Neural cell (in vitro differentiated cells): ENCODE results near the gene ANKRD60. TPM values are rescaled to one million over a fixed set of nuclear protein-coding genes. Genes with fewer than 3 reads are reported as not detected.

Experiments
- H2AFZ ChIP-seq: fragments of 200-600, 300-800 bp; sonication (generic), shearing (Covaris generic); 2 replicates; pipeline ENCODE4 v1.6.0; 2014; ENCODE audit warnings: low read depth, mild to moderate bottlenecking, antibody characterized with exemption, low read length, moderate library complexity
- H3F3A ChIP-seq: fragments of 200-600 bp; shearing (Covaris generic); 2 replicates; pipeline ENCODE4 v1.6.1; 2016; ENCODE audit warnings: mild to moderate bottlenecking, moderate library complexity, mixed read lengths, antibody characterized with exemption, low read length; ENCODE audit not compliant: insufficient read depth, poor library complexity, severe bottlenecking
- H3K27ac ChIP-seq: fragments of 200-600, 300-800 bp; sonication (generic), shearing (Covaris generic); 2 replicates; pipeline ENCODE4 v1.5.1; 2014; ENCODE audit warnings: mild to moderate bottlenecking, low read length, moderate library complexity
- H3K27me3 ChIP-seq: fragments of 300-800, 200-600 bp; sonication (generic), shearing (Covaris generic); 2 replicates; pipeline ENCODE4 v1.6.0; 2014; ENCODE audit warnings: mild to moderate bottlenecking, low read depth, low read length, moderate library complexity; ENCODE audit not compliant: insufficient read depth
- H3K36me3 ChIP-seq: fragments of 300-800, 200-600 bp; sonication (generic), shearing (Covaris generic); 2 replicates; pipeline ENCODE4 v1.5.1; 2014; ENCODE audit warnings: mild to moderate bottlenecking, antibody characterized with exemption, low read length, moderate library complexity; ENCODE audit not compliant: insufficient read depth
- H3K4me2 ChIP-seq: fragments of 300-800, 200-600 bp; sonication (generic), shearing (Covaris generic); 2 replicates; pipeline ENCODE4 v1.6.0; 2014; ENCODE audit warnings: mild to moderate bottlenecking, low read length
- H3K4me3 ChIP-seq: fragments of 300-800, 200-600 bp; sonication (generic), shearing (Covaris generic); 2 replicates; pipeline ENCODE4 v1.5.1; 2014; ENCODE audit warnings: mild to moderate bottlenecking, low read length, moderate library complexity
- H3K79me2 ChIP-seq: fragments of 200-600 bp; shearing (Covaris generic); replicated peaks from 2 replicates; pipeline ENCODE4 v1.6.0; 2014; ENCODE audit warnings: mild to moderate bottlenecking, low read length, moderate library complexity; ENCODE audit not compliant: insufficient read depth
- H3K9ac ChIP-seq: fragments of 300-800, 200-600 bp; sonication (generic), shearing (Covaris generic); 2 replicates; pipeline ENCODE4 v1.6.1; 2016; ENCODE audit warnings: mild to moderate bottlenecking, low read length, mixed read lengths
- H3K9me2 ChIP-seq: fragments of 200-600 bp; shearing (Covaris generic); 2 replicates; pipeline ENCODE4 v1.6.1; 2016; ENCODE audit warnings: mild to moderate bottlenecking, low read length, mixed read lengths; ENCODE audit not compliant: insufficient read depth
- H3K9me3 ChIP-seq: fragments of 200-600, 300-800 bp; sonication (generic), shearing (Covaris generic); 2 replicates; pipeline ENCODE4 v1.6.1; 2016; ENCODE audit warnings: mild to moderate bottlenecking, mixed run types, low read length, moderate library complexity, mixed read lengths
- H4K20me1 ChIP-seq: fragments of 200-600 bp; shearing (Covaris generic); 2 replicates; pipeline ENCODE4 v1.6.1; 2016; ENCODE audit warnings: mild to moderate bottlenecking, mixed run types; ENCODE audit not compliant: insufficient read depth
- CTCF ChIP-seq: fragments of 450-650 bp; IDR thresholded peaks from 2 replicates; pipeline ENCODE4 v1.5.1; 2014; ENCODE audit warnings: antibody characterized with exemption, mild to moderate bottlenecking, moderate library complexity; ENCODE audit not compliant: poor library complexity, severe bottlenecking
- EP300 ChIP-seq: fragments of 450-650 bp; conservative IDR thresholded peaks from 2 replicates; pipeline ENCODE4 v1.6.1; 2014; ENCODE audit warnings: antibody characterized with exemption, mild to moderate bottlenecking, moderate library complexity; ENCODE audit not compliant: poor library complexity, severe bottlenecking
- EZH2 ChIP-seq: fragments of 200-600, 300-800 bp; shearing (Covaris generic), sonication (generic); IDR thresholded peaks from 2 replicates; pipeline ENCODE4 v1.6.1; 2014; ENCODE audit warnings: antibody characterized with exemption, low read length, borderline replicate concordance, mild to moderate bottlenecking; ENCODE audit not compliant: insufficient read depth, poor library complexity, severe bottlenecking
- MXI1 ChIP-seq: fragments of 450-650 bp; conservative IDR thresholded peaks from 2 replicates; pipeline ENCODE4 v1.6.1; 2014; ENCODE audit warnings: antibody characterized with exemption, mild to moderate bottlenecking; ENCODE audit not compliant: poor library complexity, severe bottlenecking
- POLR2AphosphoS5 ChIP-seq: IDR thresholded peaks from 2 replicates; pipeline ENCODE4 v1.6.1; 2012
- RAD21 ChIP-seq: fragments of 450-650 bp; conservative IDR thresholded peaks from 2 replicates; pipeline ENCODE4 v1.6.1; 2014; ENCODE audit warnings: antibody characterized with exemption, mild to moderate bottlenecking, moderate library complexity
- REST ChIP-seq: IDR thresholded peaks from 2 replicates; pipeline ENCODE4 v1.6.1; 2012; ENCODE audit warnings: borderline replicate concordance
- SMC3 ChIP-seq: fragments of 450-650 bp; conservative IDR thresholded peaks from 2 replicates; pipeline ENCODE4 v1.6.1; 2014; ENCODE audit warnings: antibody characterized with exemption, mild to moderate bottlenecking, moderate library complexity; ENCODE audit not compliant: poor library complexity
- TAF1 ChIP-seq: IDR thresholded peaks from 2 replicates; pipeline ENCODE4 v1.6.1; 2012; ENCODE audit warnings: low read depth
- polyA plus RNA-seq: library from polyadenylated mRNA; depleted of rRNA; stranded (reverse); fragments of >200 nt; gene quantifications from 2 replicates; pipeline ENCODE4 v1.2.3, GENCODE V29; 2014

ANKRD60 gene
- polyA plus RNA-seq, 1 donor from 2014 or later, result not detected

DNA sequence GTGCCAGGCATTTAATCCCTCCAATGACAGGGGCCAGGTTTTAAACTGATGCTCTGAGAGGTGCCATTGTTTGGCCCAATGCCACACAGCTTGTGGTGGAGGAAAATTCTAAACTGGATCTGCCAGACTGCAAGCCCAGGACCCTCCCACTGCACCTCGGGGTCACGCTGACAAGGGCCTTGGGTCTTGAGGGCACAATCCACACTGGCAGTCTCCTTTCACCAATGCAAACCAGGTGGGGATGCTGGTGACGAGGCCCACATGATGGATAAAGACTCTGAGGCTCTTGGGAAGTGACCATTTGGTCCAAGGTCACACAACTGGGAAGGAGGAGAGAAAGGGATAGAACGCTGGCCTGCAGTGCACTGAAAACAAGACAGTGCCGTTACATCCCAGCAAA is 14.7 kb downstream of the ANKRD60 start:
- no peak overlapping the region for H3K9ac ChIP-seq

DNA sequence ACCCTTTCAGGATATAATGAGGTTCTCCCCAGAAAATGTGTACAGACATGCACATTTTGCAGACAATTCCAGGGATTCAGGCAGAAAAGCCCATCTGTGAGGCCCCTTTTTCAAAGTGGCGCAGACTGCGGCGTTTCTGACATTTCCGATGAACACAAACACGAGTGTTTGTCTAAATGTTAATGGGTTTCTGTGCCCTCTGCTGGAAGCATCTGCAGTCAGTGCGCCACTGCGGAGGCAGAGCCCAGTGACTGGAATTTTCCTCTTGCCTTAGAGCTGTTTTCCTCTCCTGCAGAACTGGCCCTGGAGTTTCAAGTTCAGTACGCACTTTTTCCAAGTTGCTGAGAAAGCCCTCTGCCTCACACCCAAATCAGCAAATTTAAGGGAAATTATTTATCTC is 15.3 kb downstream of the ANKRD60 start:
- Histone ChIP-seq H4K20me1 (no peaks in the 10 kb centered on the region), H3F3A (no peaks in the 10 kb centered on the region), H3K4me3 (no peak overlapping the region), H3K36me3 (no peaks in the 10 kb centered on the region), H3K79me2 (no peaks in the 10 kb centered on the region), H3K27me3 (no peaks in the 10 kb centered on the region), H3K9me2 (no peaks in the 10 kb centered on the region), H2AFZ (no peak overlapping the region), H3K4me2 (no peak overlapping the region), H3K27ac (no peak overlapping the region), H3K9me3 (no peaks in the 10 kb centered on the region), H3K9ac (no peak overlapping the region)
- TF ChIP-seq CTCF (peak; percentile 32), SMC3 (peak; percentile 37), RAD21 (no peak), EP300 (no peak), REST (no peak), POLR2AphosphoS5 (no peak), MXI1 (no peak)

More for the DNA sequence above, 14.7 kb downstream of the ANKRD60 start:
- TF ChIP-seq EP300 (no peak), EZH2 (no peak), CTCF (no peak), RAD21 (no peak), SMC3 (no peak), POLR2AphosphoS5 (no peak), REST (no peak), MXI1 (no peak), TAF1 (no peak)
- Histone ChIP-seq H3K27me3 (no peaks in the 10 kb centered on the region), H3F3A (no peaks in the 10 kb centered on the region), H3K9me2 (no peaks in the 10 kb centered on the region), H4K20me1 (no peaks in the 10 kb centered on the region), H3K4me2 (no peak overlapping the region), H2AFZ (no peak overlapping the region), H3K4me3 (no peak overlapping the region), H3K36me3 (no peaks in the 10 kb centered on the region), H3K79me2 (no peaks in the 10 kb centered on the region), H3K27ac (no peak overlapping the region), H3K9me3 (no peaks in the 10 kb centered on the region)
